SK-N-SH (cell line): Measurements from ENCODE around the gene GARRE1.

Experiments used
- EP300 ChIP-seq, 2 experiments: IDR thresholded peaks; 2 replicates each; pipeline versions ENCODE4 v1.4.0 to v1.6.1; 2012; ENCODE audit warnings: borderline replicate concordance in 1 of 2, low read depth in 1 of 2, low read length in 1 of 2
- FOSL2 ChIP-seq: IDR thresholded peaks from 2 replicates; pipeline ENCODE4 v1.4.0; 2012; ENCODE audit warnings: low read depth, mild to moderate bottlenecking, moderate library complexity, borderline replicate concordance
- MXI1 ChIP-seq: IDR thresholded peaks from 2 replicates; pipeline ENCODE4 v1.6.1; 2012; ENCODE audit warnings: mild to moderate bottlenecking, low read depth, low read length, improper control_type of control experiment
- NFIC ChIP-seq: IDR thresholded peaks from 2 replicates; pipeline ENCODE4 v1.4.0; 2012; ENCODE audit warnings: borderline replicate concordance
- POLR2AphosphoS5 ChIP-seq: IDR thresholded peaks from 2 replicates; pipeline ENCODE4 v1.6.1; 2012; ENCODE audit warnings: low read depth, low read length
- RFX5 ChIP-seq: IDR thresholded peaks from 2 replicates; pipeline ENCODE4 v1.6.1; 2012; ENCODE audit warnings: mild to moderate bottlenecking, improper control_type of control experiment, low read length
- SIN3A ChIP-seq: IDR thresholded peaks from 2 replicates; pipeline ENCODE4 v1.6.1; 2012; ENCODE audit warnings: low read depth, mild to moderate bottlenecking, low read length, moderate library complexity, borderline replicate concordance
- YY1 ChIP-seq: IDR thresholded peaks from 2 replicates; pipeline ENCODE4 v1.4.0; 2012; ENCODE audit warnings: low read depth, mild to moderate bottlenecking
- TF ChIP-seq, protein P1 (sequence below): fragments of 200-600 bp; sonication (generic); IDR thresholded peaks from 2 replicates; pipeline ENCODE4 v1.6.1; 2017; ENCODE audit warnings: antibody characterized with exemption, mild to moderate bottlenecking, moderate library complexity
- TF ChIP-seq, protein P2 (sequence below): IDR thresholded peaks from 2 replicates; pipeline ENCODE4 v1.6.1; 2012; ENCODE audit warnings: mild to moderate bottlenecking, low read depth, low read length, moderate library complexity
- TF ChIP-seq, protein P3 (sequence below): fragments of 150-350 bp; IDR thresholded peaks from 2 replicates; pipeline ENCODE4 v1.6.1; 2017; ENCODE audit warnings: antibody characterized with exemption, low read length, low read depth, borderline replicate concordance

DNA sequence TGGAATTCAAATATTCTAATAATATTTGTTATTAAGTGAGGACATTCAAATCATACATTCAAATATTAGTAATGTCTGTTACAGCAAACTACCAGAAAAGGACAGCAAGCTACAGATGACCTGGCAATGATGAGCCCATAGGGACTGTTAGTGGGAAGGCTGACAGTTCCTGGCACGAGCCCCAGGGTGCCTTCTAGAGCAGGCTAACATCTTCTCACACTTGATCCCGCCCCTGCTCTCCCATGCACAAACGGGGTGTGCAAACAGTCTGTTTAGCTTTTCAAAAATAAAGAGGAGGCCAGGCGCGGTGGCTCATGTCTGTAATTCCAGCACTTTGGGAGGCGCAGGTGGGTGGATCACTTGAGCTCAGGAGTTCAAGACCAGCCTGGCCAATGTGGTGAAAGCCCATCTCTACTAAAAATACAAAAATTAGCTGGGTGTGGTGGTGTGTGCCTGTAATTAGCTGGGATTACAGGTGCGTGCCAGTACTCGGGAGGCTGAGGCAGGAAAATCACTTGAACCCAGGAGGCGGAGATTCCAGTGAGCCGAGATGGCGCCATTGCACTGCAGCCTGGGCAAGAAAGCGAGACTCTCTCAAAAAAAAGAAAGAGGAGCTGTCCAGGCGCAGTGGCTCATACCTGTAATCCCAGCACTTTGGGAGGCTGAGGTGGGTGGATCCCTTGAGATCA is 9.6 kb upstream of the GARRE1 start:
- TF ChIP-seq, protein P1, sequence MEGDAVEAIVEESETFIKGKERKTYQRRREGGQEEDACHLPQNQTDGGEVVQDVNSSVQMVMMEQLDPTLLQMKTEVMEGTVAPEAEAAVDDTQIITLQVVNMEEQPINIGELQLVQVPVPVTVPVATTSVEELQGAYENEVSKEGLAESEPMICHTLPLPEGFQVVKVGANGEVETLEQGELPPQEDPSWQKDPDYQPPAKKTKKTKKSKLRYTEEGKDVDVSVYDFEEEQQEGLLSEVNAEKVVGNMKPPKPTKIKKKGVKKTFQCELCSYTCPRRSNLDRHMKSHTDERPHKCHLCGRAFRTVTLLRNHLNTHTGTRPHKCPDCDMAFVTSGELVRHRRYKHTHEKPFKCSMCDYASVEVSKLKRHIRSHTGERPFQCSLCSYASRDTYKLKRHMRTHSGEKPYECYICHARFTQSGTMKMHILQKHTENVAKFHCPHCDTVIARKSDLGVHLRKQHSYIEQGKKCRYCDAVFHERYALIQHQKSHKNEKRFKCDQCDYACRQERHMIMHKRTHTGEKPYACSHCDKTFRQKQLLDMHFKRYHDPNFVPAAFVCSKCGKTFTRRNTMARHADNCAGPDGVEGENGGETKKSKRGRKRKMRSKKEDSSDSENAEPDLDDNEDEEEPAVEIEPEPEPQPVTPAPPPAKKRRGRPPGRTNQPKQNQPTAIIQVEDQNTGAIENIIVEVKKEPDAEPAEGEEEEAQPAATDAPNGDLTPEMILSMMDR: no peak
- TF ChIP-seq FOSL2 (no peak), NFIC (no peak), SIN3A (no peak), EP300 (IDR thresholded peaks at IDR 0.05; ENCODE audit: borderline replicate concordance in 1 of 2, low read depth in 1 of 2, low read length in 1 of 2) (no peak), RFX5 (no peak), MXI1 (no peak), YY1 (no peak), POLR2AphosphoS5 (no peak)
- TF ChIP-seq, protein P2, sequence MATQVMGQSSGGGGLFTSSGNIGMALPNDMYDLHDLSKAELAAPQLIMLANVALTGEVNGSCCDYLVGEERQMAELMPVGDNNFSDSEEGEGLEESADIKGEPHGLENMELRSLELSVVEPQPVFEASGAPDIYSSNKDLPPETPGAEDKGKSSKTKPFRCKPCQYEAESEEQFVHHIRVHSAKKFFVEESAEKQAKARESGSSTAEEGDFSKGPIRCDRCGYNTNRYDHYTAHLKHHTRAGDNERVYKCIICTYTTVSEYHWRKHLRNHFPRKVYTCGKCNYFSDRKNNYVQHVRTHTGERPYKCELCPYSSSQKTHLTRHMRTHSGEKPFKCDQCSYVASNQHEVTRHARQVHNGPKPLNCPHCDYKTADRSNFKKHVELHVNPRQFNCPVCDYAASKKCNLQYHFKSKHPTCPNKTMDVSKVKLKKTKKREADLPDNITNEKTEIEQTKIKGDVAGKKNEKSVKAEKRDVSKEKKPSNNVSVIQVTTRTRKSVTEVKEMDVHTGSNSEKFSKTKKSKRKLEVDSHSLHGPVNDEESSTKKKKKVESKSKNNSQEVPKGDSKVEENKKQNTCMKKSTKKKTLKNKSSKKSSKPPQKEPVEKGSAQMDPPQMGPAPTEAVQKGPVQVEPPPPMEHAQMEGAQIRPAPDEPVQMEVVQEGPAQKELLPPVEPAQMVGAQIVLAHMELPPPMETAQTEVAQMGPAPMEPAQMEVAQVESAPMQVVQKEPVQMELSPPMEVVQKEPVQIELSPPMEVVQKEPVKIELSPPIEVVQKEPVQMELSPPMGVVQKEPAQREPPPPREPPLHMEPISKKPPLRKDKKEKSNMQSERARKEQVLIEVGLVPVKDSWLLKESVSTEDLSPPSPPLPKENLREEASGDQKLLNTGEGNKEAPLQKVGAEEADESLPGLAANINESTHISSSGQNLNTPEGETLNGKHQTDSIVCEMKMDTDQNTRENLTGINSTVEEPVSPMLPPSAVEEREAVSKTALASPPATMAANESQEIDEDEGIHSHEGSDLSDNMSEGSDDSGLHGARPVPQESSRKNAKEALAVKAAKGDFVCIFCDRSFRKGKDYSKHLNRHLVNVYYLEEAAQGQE: no peak
- TF ChIP-seq, protein P3, sequence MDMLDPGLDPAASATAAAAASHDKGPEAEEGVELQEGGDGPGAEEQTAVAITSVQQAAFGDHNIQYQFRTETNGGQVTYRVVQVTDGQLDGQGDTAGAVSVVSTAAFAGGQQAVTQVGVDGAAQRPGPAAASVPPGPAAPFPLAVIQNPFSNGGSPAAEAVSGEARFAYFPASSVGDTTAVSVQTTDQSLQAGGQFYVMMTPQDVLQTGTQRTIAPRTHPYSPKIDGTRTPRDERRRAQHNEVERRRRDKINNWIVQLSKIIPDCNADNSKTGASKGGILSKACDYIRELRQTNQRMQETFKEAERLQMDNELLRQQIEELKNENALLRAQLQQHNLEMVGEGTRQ: no peak
